ENCODE data around the gene GALNT16. TPM values are rescaled to one million over a fixed set of nuclear protein-coding genes. Genes with fewer than 3 reads are reported as not detected.

GALNT16 gene
- total RNA-seq, 1 donor from 2014 or later = 0.35 TPM

- no peak for DNase-seq (ENCODE audit: low read depth)
- TF ChIP-seq CTCF (conservative IDR thresholded peaks at IDR 0.05; ENCODE audit: low read depth, low read length) = no peak
- no peak overlapping the region for H3K4me3 ChIP-seq (ENCODE audit: low read depth, low read length)
Observed at GRCh38 chr14:69232388-69232787, 27.6 kb upstream of the GALNT16 start.

- no peak overlapping the region for H3K4me3 ChIP-seq (ENCODE audit: low read depth, low read length)
- no peak for TF ChIP-seq CTCF (conservative IDR thresholded peaks at IDR 0.05; ENCODE audit: low read depth, low read length)
- no peak for DNase-seq (ENCODE audit: low read depth)
Observed at GRCh38 chr14:69234106-69234505, 25.9 kb upstream of the GALNT16 start.

GRCh38 chr14:69235708-69236107 is 24.2 kb upstream of the GALNT16 start:
- no peak for TF ChIP-seq CTCF (conservative IDR thresholded peaks at IDR 0.05; ENCODE audit: low read depth, low read length)
- H3K4me3 ChIP-seq (ENCODE audit: low read depth, low read length) = no peak overlapping the region
- DNase-seq (ENCODE audit: low read depth) = no peak

GRCh38 chr14:69237142-69237541 is 22.8 kb upstream of the GALNT16 start:
- TF ChIP-seq CTCF (conservative IDR thresholded peaks at IDR 0.05; ENCODE audit: low read depth, low read length) = no peak
- DNase-seq (ENCODE audit: low read depth) = no peak
- no peak overlapping the region for H3K4me3 ChIP-seq (ENCODE audit: low read depth, low read length)

- no peak for TF ChIP-seq CTCF (conservative IDR thresholded peaks at IDR 0.05; ENCODE audit: low read depth, low read length)
- no peak for DNase-seq (ENCODE audit: low read depth)
- no peak overlapping the region for H3K4me3 ChIP-seq (ENCODE audit: low read depth, low read length)
Observed at GRCh38 chr14:69237584-69237983, 22.4 kb upstream of the GALNT16 start.

- TF ChIP-seq CTCF (conservative IDR thresholded peaks at IDR 0.05; ENCODE audit: low read depth, low read length) = no peak
- no peak for DNase-seq (ENCODE audit: low read depth)
- H3K4me3 ChIP-seq (ENCODE audit: low read depth, low read length) = no peak overlapping the region
Observed at GRCh38 chr14:69238883-69239282, 21.1 kb upstream of the GALNT16 start.

GRCh38 chr14:69240527-69241173 is 19.3 kb upstream of the GALNT16 start:
- no peak overlapping the region for H3K4me3 ChIP-seq (ENCODE audit: low read depth, low read length)
- TF ChIP-seq CTCF (conservative IDR thresholded peaks at IDR 0.05; ENCODE audit: low read depth, low read length) = no peak
- DNase-seq (ENCODE audit: low read depth) = no peak
